NB4 (cell line): Measurements from ENCODE around the gene POLR3H.

Experiments used
- POLR2A ChIP-seq: IDR thresholded peaks from 2 replicates; pipeline ENCODE4 v1.6.1; 2011; ENCODE audit warnings: mild to moderate bottlenecking; ENCODE audit not compliant: insufficient read length; ENCODE audit errors: extremely low read depth
- TF ChIP-seq, protein P1 (sequence below): IDR thresholded peaks from one replicate; pipeline ENCODE4 v1.5.1; 2012; ENCODE audit warnings: low read depth, low read length
- TF ChIP-seq, protein P2 (sequence below): IDR thresholded peaks from 2 replicates; pipeline ENCODE4 v1.6.1; 2011; ENCODE audit warnings: low read depth, low read length

DNA sequence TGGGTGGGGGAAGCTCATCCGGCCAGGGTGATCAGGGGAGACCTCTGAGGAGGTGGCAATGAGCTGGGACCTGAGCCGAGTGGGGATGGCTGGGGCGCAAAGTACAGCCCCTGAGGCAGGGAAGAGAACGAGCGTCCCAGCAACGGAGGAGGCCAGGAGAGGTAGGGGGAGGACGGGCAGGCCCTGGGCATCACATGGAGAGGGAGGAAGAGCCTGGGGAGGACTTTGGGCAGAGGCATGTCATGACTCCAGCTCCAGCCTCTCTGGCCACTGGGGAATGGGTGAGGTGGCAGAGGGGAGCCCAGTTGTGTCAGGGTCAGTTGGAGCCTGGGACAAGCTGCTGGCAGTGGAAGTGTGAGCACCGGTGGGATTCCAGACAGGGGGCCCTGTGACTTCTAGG is 33.8 kb upstream of the POLR3H start:
- TF ChIP-seq, protein P1, sequence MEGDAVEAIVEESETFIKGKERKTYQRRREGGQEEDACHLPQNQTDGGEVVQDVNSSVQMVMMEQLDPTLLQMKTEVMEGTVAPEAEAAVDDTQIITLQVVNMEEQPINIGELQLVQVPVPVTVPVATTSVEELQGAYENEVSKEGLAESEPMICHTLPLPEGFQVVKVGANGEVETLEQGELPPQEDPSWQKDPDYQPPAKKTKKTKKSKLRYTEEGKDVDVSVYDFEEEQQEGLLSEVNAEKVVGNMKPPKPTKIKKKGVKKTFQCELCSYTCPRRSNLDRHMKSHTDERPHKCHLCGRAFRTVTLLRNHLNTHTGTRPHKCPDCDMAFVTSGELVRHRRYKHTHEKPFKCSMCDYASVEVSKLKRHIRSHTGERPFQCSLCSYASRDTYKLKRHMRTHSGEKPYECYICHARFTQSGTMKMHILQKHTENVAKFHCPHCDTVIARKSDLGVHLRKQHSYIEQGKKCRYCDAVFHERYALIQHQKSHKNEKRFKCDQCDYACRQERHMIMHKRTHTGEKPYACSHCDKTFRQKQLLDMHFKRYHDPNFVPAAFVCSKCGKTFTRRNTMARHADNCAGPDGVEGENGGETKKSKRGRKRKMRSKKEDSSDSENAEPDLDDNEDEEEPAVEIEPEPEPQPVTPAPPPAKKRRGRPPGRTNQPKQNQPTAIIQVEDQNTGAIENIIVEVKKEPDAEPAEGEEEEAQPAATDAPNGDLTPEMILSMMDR = no peak
- TF ChIP-seq, protein P2, sequence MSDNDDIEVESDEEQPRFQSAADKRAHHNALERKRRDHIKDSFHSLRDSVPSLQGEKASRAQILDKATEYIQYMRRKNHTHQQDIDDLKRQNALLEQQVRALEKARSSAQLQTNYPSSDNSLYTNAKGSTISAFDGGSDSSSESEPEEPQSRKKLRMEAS = no peak
- TF ChIP-seq POLR2A = no peak
